DND-41 (cell line): ENCODE measurements around the gene SCARF1.
"Not testable (repeated sequence)": the region's sequence is repeated elsewhere in the genome, so short reads cannot be mapped to it uniquely, and the experiment has no call there.

Experiments used
- EZH2 ChIP-seq: IDR thresholded peaks from 3 replicates; pipeline ENCODE4 v1.6.1; 2012; ENCODE audit warnings: borderline replicate concordance, low read depth, mild to moderate bottlenecking, moderate library complexity, low read length, inconsistent platforms; ENCODE audit not compliant: severe bottlenecking
- TF ChIP-seq, protein P1 (sequence below): IDR thresholded peaks from 2 replicates; pipeline ENCODE4 v1.5.1; 2012; ENCODE audit warnings: borderline replicate concordance, low read length, moderate library complexity, mild to moderate bottlenecking; ENCODE audit not compliant: poor library complexity, severe bottlenecking; ENCODE audit errors: extremely low read depth

DNA sequence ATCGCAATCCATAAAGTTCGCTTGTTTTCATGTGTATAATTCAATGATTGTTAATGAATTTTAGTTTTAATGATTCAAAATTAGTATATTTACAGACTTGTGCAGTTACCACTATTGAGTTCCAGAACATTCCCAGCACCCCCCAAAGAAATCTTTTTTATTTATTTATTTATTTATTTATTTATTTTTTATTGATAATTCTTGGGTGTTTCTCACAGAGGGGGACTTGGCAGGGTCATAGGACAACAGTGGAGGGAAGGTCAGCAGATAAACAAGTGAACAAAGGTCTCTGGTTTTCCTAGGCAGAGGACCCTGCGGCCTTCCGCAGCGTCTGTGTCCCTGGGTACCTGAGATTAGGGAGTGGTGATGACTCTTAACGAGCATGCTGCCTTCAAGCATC lies 42.9 kb upstream of the SCARF1 start:
- TF ChIP-seq, protein P1, sequence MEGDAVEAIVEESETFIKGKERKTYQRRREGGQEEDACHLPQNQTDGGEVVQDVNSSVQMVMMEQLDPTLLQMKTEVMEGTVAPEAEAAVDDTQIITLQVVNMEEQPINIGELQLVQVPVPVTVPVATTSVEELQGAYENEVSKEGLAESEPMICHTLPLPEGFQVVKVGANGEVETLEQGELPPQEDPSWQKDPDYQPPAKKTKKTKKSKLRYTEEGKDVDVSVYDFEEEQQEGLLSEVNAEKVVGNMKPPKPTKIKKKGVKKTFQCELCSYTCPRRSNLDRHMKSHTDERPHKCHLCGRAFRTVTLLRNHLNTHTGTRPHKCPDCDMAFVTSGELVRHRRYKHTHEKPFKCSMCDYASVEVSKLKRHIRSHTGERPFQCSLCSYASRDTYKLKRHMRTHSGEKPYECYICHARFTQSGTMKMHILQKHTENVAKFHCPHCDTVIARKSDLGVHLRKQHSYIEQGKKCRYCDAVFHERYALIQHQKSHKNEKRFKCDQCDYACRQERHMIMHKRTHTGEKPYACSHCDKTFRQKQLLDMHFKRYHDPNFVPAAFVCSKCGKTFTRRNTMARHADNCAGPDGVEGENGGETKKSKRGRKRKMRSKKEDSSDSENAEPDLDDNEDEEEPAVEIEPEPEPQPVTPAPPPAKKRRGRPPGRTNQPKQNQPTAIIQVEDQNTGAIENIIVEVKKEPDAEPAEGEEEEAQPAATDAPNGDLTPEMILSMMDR = not testable (repeated sequence)
- TF ChIP-seq EZH2 = not testable (repeated sequence)
